HG03457 (cell line): ENCODE measurements around the gene NAPG.
"Not testable (repeated sequence)": the region's sequence is repeated elsewhere in the genome, so short reads cannot be mapped to it uniquely, and the experiment has no call there.

Source experiments
- ATAC-seq: cut with Tn5 transposase; IDR thresholded peaks from one replicate; pipeline ENCODE4 v1.9.1; 2021; ENCODE audit warnings: moderate number of reproducible peaks; ENCODE audit not compliant: unreplicated experiment

NAPG gene

GRCh38 chr18:10525697-10526560, at the start of gene NAPG:
Gene NAPG, plus strand, starts transcription at chr18:10526027. Its CDS starts 76 bp downstream, at chr18:10526103.
- peak; percentile 76 for ATAC-seq

DNA sequence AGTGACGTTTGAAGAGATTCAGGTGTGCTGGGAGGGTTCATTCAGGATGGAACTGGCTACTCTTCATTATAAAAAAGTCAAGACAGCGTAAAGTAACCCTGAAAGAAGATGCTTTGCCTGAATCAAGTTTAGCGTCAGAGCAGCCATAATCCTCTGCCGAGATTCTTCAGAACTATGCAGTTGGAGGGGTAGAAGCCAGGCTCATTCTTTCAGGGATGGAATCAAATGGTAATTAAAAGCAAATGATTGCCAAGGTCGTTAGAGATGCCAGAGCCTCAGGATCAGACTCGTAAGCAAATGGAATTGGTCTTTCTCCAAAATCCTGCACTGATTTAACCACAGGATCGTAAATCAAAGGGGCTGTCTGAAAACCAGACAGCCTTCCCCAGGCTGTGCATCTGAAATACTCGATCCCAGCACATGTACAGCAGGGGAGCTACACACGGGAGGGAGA, 49.5 kb upstream of the NAPG start:
- no peak for ATAC-seq

GRCh38 chr18:10477121-10477862, 48.5 kb upstream of the NAPG start:
- ATAC-seq = no peak

GRCh38 chr18:10477863-10478260, 48.0 kb upstream of the NAPG start:
- ATAC-seq = no peak

DNA sequence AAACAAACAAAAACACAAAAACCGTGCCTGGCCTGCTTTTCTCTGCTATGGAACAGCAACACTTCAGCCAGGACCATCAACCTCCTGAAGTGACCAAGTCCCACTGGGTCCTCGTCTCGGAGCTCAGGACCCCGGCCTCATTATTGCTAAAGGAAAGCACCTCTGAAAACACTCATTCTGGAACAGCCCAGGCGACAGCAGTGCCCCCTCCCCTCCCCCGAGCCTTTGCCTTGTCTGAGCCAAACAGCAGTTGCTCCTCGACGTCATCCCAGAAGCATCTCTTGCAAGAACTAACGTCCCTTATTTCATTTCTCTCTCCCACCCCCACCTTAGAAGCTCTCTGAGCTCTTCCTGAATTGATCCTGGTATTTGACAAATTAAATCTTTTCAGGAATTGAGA, 44.0 kb upstream of the NAPG start:
- no peak for ATAC-seq

- no peak for ATAC-seq
These were observed 43.4 kb upstream of the NAPG start for GRCh38 chr18:10482363-10482984.

- ATAC-seq = peak; percentile 78
These were observed 42.6 kb upstream of the NAPG start for GRCh38 chr18:10482985-10483949.

GRCh38 chr18:10485475-10485874, 40.4 kb upstream of the NAPG start:
- ATAC-seq = no peak

DNA sequence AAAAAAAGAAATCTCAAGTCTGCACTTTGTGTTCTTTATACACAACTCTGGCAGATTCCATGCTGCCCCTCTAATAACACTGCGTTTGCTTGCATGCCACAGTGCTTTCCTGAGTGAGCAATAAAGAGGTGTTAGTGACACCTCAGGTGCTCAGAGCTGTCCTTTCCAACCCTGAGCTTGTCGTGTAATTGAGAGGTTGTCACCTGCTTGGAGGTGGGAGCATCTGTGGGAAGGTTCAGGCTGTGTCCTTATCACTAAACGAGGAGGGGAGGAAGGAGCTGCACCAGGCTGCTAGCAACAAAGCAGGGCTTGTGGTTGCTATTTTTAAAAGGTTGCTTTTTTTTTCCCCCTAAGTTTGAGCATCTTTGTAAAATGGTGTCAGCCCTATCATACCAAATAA, 39.5 kb upstream of the NAPG start:
- ATAC-seq = no peak

GRCh38 chr18:10487154-10487553, 38.7 kb upstream of the NAPG start:
- no peak for ATAC-seq

GRCh38 chr18:10488017-10488416, 37.8 kb upstream of the NAPG start:
- ATAC-seq = no peak

- peak; percentile 93 for ATAC-seq
These were observed 35.2 kb upstream of the NAPG start for GRCh38 chr18:10490401-10491165.

DNA sequence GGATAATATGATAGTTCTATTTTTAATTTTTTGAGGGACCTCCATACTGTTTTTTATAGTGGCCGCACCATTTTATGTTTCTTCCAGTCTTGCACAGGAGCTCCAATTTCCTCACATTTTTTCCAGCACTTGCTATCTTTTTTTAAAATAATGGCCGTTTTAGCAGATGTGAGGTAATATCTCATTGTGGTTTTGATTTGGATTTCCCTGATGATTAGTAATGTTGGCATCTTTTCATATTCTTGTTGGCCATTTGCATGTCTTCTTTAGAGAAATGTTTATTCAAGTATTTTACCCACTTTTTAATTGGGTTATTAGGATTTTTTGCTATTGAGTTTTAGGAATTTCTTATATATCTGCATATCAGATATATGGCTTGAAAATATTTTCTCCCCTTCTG, 29.9 kb upstream of the NAPG start:
- no peak for ATAC-seq

DNA sequence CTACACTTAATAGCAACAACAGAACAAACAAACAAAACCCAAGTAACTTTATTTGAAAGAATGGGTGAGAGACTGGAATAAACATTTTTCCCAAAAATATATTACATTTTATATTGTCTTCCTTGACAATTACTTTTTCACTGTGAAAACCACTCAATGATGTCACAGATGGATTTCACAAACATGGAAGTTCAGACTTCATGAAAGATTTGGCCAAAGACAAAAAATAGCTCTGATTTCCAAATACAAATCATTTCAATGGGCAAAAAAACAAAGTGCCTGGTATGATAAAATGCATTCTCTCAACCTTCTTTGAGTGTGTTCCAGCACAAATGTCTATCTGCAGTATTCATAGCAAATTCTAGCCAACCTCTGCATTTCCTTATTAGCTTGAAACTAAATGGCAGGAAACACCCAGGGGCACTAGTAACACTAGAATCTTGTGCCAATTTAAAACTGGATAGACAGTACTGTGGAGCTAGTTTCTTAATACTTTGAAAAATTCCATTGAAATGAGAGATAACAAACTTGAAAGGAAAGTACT, 28.5 kb upstream of the NAPG start:
- ATAC-seq = no peak

GRCh38 chr18:10499230-10499629, 26.6 kb upstream of the NAPG start:
- no peak for ATAC-seq

DNA sequence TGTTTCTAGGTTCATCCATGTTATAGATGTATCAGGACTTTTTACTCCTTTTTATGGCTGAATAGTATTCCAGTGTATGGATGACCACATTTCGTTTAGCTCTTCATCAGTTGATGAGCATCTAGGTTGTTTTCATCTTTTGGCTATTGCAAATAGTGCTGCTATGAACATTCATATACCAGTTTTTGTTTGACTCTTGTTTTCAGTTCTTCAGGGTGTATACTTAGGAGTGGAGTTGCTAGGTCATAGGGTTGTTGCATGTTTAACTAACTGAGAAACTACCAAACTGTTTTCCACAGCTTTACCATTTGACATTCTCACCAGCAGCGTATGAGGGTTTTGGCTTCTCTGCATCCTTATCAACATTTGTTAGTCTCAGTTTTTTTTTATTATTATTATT, 25.8 kb upstream of the NAPG start:
- ATAC-seq = no peak

DNA sequence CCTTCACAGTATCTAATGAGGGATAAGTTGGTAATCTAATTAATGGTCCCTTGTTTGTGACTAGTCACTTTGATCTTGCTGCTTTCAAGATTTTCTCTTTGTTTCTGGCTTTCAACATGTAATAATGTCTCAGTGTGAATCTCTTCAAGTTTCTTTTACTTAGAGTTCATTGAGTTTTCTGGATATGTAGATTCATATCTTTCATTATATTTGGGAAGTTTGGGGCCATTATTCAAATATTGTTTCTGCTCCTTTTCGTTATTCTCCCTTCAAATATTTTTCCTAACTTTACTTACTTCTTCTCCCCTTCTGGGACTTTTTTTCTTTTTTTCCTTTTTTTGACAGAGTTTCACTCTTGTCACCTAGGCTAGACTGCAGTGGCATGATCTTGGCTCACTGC, 21.1 kb upstream of the NAPG start:
- no peak for ATAC-seq

- not testable (repeated sequence) for ATAC-seq
These were observed 19.9 kb upstream of the NAPG start for GRCh38 chr18:10505892-10506291.

- no peak for ATAC-seq
These were observed 17.2 kb upstream of the NAPG start for GRCh38 chr18:10508591-10508990.
